ENCODE measurements around the gene GMDS. TPM values are rescaled to one million over a fixed set of nuclear protein-coding genes. Genes with fewer than 3 reads are reported as not detected.
A peak's percentile ranks its signal among the peaks of the same experiment; 100 is the strongest.

Gene GMDS
- total RNA-seq, 1 experiment from 2014 or later: 35.0 TPM

GRCh38 chr6:1619673-1620503 lies 625.5 kb downstream of the GMDS start:
- peaks cover 41% of the 10 kb centered on the region for H3K4me1 Mint-ChIP-seq
- no peak overlapping the region for H3K27ac Mint-ChIP-seq
- CTCF ChIA-PET: interaction anchor here (0.6 to 5.8 kb wide), 6 partner anchors 8 to 734 kb away, joined by 3 to 30 read pairs (median 3); partner anchors contain the start of gene FOXC1
- H3K36me3 Mint-ChIP-seq: no peaks in the 10 kb centered on the region
- DNase-seq (ENCODE audit: low spot score) (peak; percentile 70), ATAC-seq (peak; percentile 53)
- peak overlapping the region; percentile 45 for H3K4me3 Mint-ChIP-seq
- H3K27me3 Mint-ChIP-seq (ENCODE audit: low read depth): peaks cover 99% of the 10 kb centered on the region
- H3K9me3 Mint-ChIP-seq: no peaks in the 10 kb centered on the region
- POLR2A ChIA-PET: interaction anchor here (0.5 kb wide), 1 partner anchor 1434 kb away, joined by 3 read pairs; no protein-coding TSS in a partner anchor
- TF ChIP-seq MYBL2 (CRISPR knock-in tag; IDR thresholded peaks at IDR 0.05) (no peak), CBFB (CRISPR knock-in tag; IDR thresholded peaks at IDR 0.05; ENCODE audit: low read depth) (0 out of 2 replicates have a peak, but pooled peaks have one; percentile 38), ZNF512 (CRISPR knock-in tag; IDR thresholded peaks at IDR 0.05; ENCODE audit: borderline replicate concordance) (no peak), CREM (CRISPR knock-in tag; IDR thresholded peaks at IDR 0.05) (no peak), RELA (CRISPR knock-in tag; IDR thresholded peaks at IDR 0.05; ENCODE audit: borderline replicate concordance) (no peak), ZBTB21 (CRISPR knock-in tag; IDR thresholded peaks at IDR 0.05; ENCODE audit: borderline replicate concordance) (0 out of 2 replicates have a peak, but pooled peaks have one; percentile 45), NFATC4 (CRISPR knock-in tag; IDR thresholded peaks at IDR 0.05) (no peak), PRRX2 (CRISPR knock-in tag; IDR thresholded peaks at IDR 0.05) (no peak), MAX (CRISPR knock-in tag; IDR thresholded peaks at IDR 0.05) (peak; percentile 70; the same call in 1 of the 2 replicates), AFF4 (CRISPR knock-in tag; IDR thresholded peaks at IDR 0.05; ENCODE audit: borderline replicate concordance) (no peak), NR3C1 (CRISPR knock-in tag; conservative IDR thresholded peaks at IDR 0.05; ENCODE audit: low read depth) (no peak), HMGA2 (CRISPR knock-in tag; IDR thresholded peaks at IDR 0.05) (no peak), PRDM15 (CRISPR knock-in tag; IDR thresholded peaks at IDR 0.05) (no peak), ATF1 (CRISPR knock-in tag; IDR thresholded peaks at IDR 0.05) (no peak), EMX1 (CRISPR knock-in tag; IDR thresholded peaks at IDR 0.05) (no peak), SMAD4 (CRISPR knock-in tag; IDR thresholded peaks at IDR 0.05) (no peak), SOX15 (CRISPR knock-in tag; IDR thresholded peaks at IDR 0.05) (no peak), NR1H2 (CRISPR knock-in tag; IDR thresholded peaks at IDR 0.05) (no peak), ZNF671 (CRISPR knock-in tag; IDR thresholded peaks at IDR 0.05) (no peak), CDX4 (CRISPR knock-in tag; IDR thresholded peaks at IDR 0.05; ENCODE audit: borderline replicate concordance) (no peak), ESRRA (CRISPR knock-in tag; IDR thresholded peaks at IDR 0.05; ENCODE audit: borderline replicate concordance) (no peak), ERG (CRISPR knock-in tag; IDR thresholded peaks at IDR 0.05) (no peak), CTCF (IDR thresholded peaks at IDR 0.05) (no peak), ZNF232 (CRISPR knock-in tag; IDR thresholded peaks at IDR 0.05) (no peak), GRHL2 (CRISPR knock-in tag; IDR thresholded peaks at IDR 0.05; ENCODE audit: insufficient replicate concordance, severe bottlenecking) (no peak)

All from WTC11 (cell line).